CD4-positive, CD25-positive, alpha-beta regulatory T cell (primary cell): Measurements from ENCODE around the gene MAGEB6. TPM values are rescaled to one million over a fixed set of nuclear protein-coding genes. Genes with fewer than 3 reads are reported as not detected.

Source experiments
- ATAC-seq, 2 donors: fragments of 150-1000 bp; cut with Tn5 transposase; one replicate each; pipeline ENCODE4 v1.10.0; 2021; ENCODE audit warnings: low read depth in 2 of 2, moderate number of reproducible peaks in 2 of 2, moderate library complexity in 1 of 2
- DNase-seq, 3 donors: peaks; one replicate each; pipeline versions ENCODE4 v3.0.0 to v3.0.0-alpha.2; 2012 to 2022; ENCODE audit warnings: mixed read lengths in 1 of 3
- H3K27ac ChIP-seq: one replicate; pipeline ENCODE4 v1.7.0; 2013; ENCODE audit warnings: mild to moderate bottlenecking, low read length; ENCODE audit not compliant: insufficient read depth, poor library complexity, severe bottlenecking
- H3K27me3 ChIP-seq: one replicate; pipeline ENCODE4 v1.7.0; 2013; ENCODE audit warnings: low read length; ENCODE audit not compliant: control insufficient read depth, insufficient read depth
- H3K36me3 ChIP-seq: one replicate; pipeline ENCODE4 v1.7.0; 2013; ENCODE audit warnings: mild to moderate bottlenecking, low read length, moderate library complexity; ENCODE audit not compliant: control insufficient read depth, insufficient read depth
- H3K4me1 ChIP-seq: 2 replicates; pipeline ENCODE4 v1.7.0; 2013; ENCODE audit warnings: mild to moderate bottlenecking, low read length; ENCODE audit not compliant: insufficient read depth, control insufficient read depth, poor library complexity, severe bottlenecking
- H3K4me3 ChIP-seq: one replicate; pipeline ENCODE4 v1.7.0; 2013; ENCODE audit warnings: low read depth, mild to moderate bottlenecking, low read length, moderate library complexity
- H3K9me3 ChIP-seq, 2 experiments: 1 replicate in 1 of 2; 2 replicates in 1 of 2; pipeline ENCODE4 v1.7.0; 2013; ENCODE audit warnings: low read length in 2 of 2, mild to moderate bottlenecking in 1 of 2, moderate library complexity in 1 of 2; ENCODE audit not compliant: control insufficient read depth in 2 of 2
- H3K27ac Mint-ChIP-seq, 3 donors: one replicate each; pipeline ENCODE4 v1.8.0; 2020 to 2022; ENCODE audit warnings: mild to moderate bottlenecking in 3 of 3, mixed read lengths in 3 of 3, moderate library complexity in 2 of 3
- H3K27me3 Mint-ChIP-seq: one replicate; pipeline ENCODE4 v1.8.0; 2022; ENCODE audit warnings: mild to moderate bottlenecking, mixed read lengths
- H3K36me3 Mint-ChIP-seq: one replicate; pipeline ENCODE4 v1.8.0; 2020; ENCODE audit warnings: mixed read lengths
- H3K4me1 Mint-ChIP-seq, 4 donors: one replicate each; pipeline ENCODE4 v1.8.0; 2020 to 2022; ENCODE audit warnings: mixed read lengths in 4 of 4, mild to moderate bottlenecking in 1 of 4
- H3K4me3 Mint-ChIP-seq, 4 donors: one replicate each; pipeline ENCODE4 v1.8.0; 2020 to 2022; ENCODE audit warnings: mild to moderate bottlenecking in 4 of 4, mixed read lengths in 4 of 4, moderate library complexity in 3 of 4
- H3K9me3 Mint-ChIP-seq, 7 donors: one replicate each; pipeline ENCODE4 v1.8.0; 2020 to 2022; ENCODE audit warnings: mixed read lengths in 7 of 7, mild to moderate bottlenecking in 3 of 7, moderate library complexity in 2 of 7
- polyA plus RNA-seq, 4 donors: library from polyadenylated mRNA; unstranded; fragments of 300-500 nt; fragmentation: Illumina TruSeq; gene quantifications; one replicate each; pipeline ENCODE4 v1.2.3, GENCODE V29; 2021
- total RNA-seq: library from RNA; stranded (reverse); gene quantifications from one replicate; pipeline ENCODE4 v1.2.3, GENCODE V29; 2022

Gene MAGEB6
- total and polyA plus RNA-seq, 5 donors from 2014 or later = not detected

DNA sequence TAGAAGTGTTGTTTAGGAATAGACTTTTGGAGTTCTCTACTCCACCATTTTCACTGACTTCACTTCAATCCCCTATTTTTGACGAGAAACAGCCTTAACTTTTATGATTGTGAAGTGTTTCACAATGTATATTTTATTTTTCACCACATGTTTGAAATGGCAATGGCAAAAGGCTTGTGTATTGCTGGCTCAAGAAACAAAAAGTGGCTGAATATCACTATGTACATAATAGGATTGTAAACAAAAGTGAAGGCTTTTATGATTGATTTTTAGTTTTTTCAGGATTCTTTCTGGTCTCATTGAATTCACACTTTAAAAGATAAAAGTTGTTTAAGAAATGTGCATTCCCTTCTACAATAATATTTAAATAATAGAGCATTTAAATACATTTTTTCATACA, 41.9 kb downstream of the MAGEB6 start:
- Mint-ChIP-seq H3K4me1 (no peaks in the 10 kb centered on the region), H3K9me3 (peaks cover 0 to 9% (median 2%) of the 10 kb centered on the region in 7 donors), H3K36me3 (no peaks in the 10 kb centered on the region), H3K27me3 (no peaks in the 10 kb centered on the region), H3K4me3 (no peak overlapping the region), H3K27ac (no peak overlapping the region)
- Histone ChIP-seq H3K4me3 (no peak overlapping the region), H3K27me3 (no peaks in the 10 kb centered on the region), H3K4me1 (no peaks in the 10 kb centered on the region), H3K36me3 (no peaks in the 10 kb centered on the region), H3K9me3 (peaks cover 0 to 4% of the 10 kb centered on the region in 2 experiments), H3K27ac (no peak overlapping the region)
- DNase-seq (no peak), ATAC-seq (no peak)

Other genes with a start within 250 kb of the MAGEB6 start
- not detected for gene MAGEB18, start 54.1 kb upstream of the MAGEB6 start, total RNA-seq
- not detected for gene MAGEB18, start 54.1 kb upstream of the MAGEB6 start, polyA plus RNA-seq
- not detected for gene MAGEB6B, start 31.8 kb upstream of the MAGEB6 start, total RNA-seq
- gene MAGEB6B, start 31.8 kb upstream of the MAGEB6 start, polyA plus RNA-seq = not detected
- gene MAGEB5, start 23.7 kb downstream of the MAGEB6 start, total RNA-seq = not detected
- gene MAGEB5, start 23.7 kb downstream of the MAGEB6 start, polyA plus RNA-seq = not detected